Measurements from ENCODE around the gene SCN5A.

The SCN5A gene

DNA sequence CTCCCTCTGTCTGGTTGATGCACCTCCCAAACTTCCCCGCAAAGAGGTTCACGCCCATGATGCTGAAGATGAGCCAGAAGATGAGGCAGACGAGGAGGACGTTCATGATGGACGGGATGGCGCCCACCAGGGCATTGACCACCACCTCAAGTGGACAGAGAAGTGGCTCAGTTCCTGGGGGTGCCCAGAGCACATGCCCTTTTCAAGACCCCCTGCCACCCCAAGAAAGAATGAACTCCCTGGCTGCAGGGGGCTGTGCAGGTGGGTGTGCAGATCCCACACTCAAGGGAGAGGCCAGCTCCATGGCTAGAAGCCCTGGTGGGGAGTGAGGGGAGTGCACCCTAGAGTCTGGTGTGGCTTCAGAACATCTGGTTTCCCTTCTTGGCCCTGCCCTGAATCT lies 89.2 kb downstream of the SCN5A start:
- no peak for DNase-seq (ENCODE audit: low spot score)

DNA sequence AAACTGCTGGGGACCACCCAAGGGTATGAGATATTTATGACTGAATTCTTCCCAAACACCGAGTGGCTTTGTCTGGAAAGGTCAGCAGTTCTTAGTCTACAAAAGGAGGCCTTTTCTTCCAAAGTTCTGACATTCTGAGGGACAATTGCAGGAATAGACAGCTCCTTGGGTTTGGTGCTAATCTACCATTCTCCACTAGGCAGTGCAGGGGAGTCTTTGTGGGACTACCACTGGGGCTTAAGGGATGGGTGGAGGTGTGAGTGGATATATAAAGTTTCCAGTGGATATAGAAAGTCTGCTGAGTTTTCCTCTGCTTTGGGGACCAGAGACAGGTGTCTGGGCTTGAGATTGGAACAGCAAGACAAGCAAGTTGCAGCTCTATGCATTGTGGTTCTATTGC lies 90.6 kb downstream of the SCN5A start:
- DNase-seq (ENCODE audit: low spot score): no peak

DNA sequence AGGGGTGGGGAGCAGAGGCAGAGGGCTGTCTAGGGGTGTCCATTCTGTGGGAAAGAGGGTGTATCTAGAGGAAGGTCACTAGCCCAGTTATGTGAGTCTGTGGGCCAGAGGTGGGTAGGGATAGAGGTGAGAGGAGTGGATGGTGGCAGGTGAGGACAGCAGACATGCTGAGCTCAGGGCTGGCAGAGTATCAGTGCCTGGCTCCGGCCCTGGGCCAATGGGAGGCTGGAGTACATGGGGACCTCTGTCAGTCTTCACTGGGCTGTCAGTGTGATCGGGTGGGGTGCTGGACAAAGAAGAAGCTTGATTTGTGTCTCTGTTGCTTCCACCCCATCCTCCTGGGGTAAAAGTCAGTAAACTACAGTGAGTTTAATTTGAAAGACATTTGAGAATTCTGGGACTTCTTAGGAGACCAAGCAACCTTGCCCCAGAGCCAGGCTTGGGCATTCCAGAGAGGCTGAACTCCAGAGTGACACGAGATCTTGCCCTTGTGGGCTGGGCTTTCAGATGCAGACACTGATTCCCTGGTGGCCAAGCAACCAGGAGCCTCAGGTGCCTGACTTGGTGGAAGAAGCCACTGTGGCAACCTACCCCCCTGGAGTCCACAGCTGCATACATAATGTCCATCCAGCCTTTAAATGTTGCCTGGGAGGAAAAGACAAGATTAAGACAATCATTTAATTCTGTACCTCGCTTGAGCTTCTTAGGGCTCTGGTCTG lies 92.7 kb downstream of the SCN5A start:
- no peak for DNase-seq (ENCODE audit: low spot score)

DNA sequence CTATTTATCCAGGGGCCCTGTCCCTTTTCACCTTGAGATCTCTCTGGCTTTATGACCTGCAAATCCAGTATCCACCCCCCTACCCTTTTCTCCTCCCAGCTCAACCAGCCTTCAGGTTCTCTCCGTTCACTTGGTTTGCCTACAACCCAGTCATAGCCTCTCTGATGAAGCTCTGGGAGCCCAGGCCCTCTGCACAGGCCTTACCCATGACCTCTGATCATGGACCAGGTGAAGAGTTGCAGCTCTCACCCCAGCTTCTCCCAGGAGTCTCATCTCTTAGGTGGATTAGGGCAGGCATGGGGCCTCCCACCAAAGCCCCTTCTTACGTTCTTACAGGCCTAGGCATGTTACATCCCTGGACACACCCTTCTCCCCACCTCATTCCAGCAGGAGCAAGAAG lies 93.6 kb downstream of the SCN5A start:
- DNase-seq (ENCODE audit: low spot score): no peak

DNA sequence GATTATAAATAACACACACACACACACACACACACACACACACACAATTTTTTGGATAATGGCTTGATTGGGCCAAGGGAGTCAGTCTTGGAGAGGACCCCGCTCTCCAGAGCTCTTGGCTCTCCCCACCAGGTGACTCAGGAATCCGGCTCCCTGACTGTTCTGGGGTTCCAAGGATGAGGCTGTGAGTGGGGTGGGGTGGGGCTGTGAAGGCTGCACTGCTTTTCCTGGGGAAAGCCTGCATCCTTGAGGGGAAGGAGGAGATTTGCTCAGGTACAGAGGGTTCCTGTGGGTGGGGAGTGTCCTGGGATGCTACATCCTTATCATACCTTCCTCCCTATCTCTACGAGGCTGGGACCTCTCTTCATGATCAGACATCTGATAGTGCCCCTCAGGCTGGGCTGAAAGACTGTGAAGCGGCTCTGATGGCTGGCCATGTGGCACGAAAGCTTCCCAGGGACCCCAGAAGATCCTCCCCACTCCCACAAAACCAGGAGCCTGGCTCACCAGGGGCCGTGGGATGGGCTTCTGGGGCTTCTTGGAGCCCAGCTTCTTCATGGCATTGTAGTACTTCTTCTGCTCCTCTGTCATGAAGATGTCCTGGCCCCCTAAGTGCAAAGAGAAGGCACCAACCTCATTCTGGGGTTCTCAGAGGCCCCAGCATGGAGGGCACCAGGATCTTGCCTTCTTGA lies 94.2 kb downstream of the SCN5A start:
- DNase-seq (ENCODE audit: low spot score): no peak

DNA sequence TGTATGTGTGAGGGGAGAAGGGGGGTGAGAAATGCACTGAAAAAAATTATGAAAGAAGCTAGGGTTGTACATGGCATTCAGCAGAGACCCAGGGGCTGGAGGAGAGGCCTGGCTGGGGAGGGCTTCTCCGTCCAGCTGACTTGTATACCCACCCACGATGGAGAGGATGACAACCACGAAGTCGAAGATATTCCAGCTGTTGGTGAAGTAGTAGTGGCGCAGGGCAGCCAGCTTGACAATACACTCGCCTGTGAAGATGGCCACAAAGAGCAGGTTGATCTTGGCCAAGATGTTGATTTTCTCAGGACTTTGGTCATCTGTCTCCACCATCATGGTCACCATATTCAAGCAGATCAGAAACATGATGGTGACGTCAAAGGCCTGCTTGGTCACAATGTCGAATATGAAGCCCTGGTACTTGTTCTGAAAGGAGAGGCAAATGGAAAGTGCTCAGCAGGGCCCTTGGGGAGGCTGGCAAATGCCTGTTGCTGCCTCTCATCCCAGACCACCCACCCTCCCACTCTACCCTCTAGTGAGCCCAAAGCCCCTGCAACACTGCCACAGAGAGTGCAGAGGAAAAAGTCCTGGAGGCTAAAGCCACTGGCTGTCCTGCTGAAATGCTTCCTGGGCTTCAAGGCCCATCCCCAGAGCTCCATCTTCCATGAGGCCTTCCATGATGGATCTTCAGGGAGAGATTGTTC lies 95.2 kb downstream of the SCN5A start:
- no peak for DNase-seq (ENCODE audit: low spot score)

DNA sequence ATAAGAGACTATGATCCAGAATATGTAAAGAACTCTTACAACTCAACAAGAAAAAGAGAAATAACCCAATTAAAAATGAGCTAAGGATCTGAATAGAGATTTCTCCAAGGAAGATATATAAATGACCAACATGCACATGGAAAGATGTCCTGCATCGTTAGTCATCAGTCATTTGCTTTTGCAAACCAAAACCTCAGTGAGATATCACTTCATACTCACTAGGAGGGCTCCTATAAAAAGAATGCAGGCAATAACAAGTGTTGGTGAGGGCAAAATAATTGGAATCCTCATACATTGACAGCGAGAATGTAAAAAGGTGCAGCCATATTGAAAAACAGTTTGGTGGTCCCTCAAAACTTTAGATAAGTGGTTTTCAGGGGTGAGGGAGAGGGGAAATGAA lies 96.4 kb downstream of the SCN5A start:
- DNase-seq (ENCODE audit: low spot score): no peak

DNA sequence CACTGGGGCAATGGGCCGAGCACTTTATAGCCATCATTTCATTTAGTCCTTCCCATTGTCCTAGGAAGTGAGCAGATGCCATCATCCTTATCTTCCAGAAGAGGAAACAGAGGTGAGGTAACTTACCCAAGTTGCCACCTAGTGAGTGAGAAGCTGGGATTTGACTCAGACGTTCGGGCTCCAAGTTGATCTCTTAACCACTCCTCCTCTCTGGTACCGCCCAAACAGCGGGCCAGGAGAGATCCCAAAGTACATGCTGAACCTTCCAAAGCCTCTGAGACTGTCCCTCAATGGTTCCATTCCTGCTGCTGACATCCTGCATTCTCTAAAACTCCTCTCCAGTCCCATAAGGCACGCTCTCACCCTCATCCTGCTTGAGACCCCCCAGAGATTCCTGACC lies 97.1 kb downstream of the SCN5A start:
- no peak for DNase-seq (ENCODE audit: low spot score)

DNA sequence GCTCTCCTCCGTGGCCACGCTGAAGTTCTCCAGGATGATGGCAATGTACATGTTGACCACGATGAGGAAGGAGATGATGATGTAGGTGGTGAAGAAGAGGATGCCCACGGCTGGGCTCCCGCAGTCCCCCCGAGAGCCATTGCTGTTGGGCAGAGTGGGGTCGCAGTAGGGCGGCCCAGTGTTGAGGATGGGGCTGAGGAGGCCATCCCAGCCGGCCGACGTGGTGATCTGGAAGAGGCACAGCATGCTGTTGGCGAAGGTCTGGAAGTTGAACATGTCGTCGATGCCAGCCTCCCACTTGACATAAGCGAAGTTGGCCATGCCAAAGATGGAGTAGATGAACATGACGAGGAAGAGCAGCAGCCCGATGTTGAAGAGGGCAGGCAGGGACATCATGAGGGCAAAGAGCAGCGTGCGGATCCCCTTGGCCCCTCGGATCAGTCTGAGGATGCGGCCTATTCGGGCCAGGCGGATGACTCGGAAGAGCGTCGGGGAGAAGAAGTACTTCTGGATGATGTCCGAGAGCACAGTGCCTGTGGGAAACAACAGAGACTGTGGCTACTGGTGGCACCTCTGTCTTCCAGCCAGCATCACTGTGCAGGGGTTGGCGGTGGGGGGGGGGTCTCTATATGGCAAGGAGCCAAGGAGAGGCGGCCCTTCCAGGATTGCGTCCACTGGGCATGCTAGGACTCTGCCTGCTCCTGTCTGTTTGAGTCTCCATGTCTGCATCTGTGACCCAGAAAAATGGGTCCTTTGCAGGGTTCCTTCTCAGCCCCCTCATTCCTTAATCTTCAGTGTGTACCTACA lies 98.3 kb downstream of the SCN5A start:
- DNase-seq (ENCODE audit: low spot score): no peak

DNA sequence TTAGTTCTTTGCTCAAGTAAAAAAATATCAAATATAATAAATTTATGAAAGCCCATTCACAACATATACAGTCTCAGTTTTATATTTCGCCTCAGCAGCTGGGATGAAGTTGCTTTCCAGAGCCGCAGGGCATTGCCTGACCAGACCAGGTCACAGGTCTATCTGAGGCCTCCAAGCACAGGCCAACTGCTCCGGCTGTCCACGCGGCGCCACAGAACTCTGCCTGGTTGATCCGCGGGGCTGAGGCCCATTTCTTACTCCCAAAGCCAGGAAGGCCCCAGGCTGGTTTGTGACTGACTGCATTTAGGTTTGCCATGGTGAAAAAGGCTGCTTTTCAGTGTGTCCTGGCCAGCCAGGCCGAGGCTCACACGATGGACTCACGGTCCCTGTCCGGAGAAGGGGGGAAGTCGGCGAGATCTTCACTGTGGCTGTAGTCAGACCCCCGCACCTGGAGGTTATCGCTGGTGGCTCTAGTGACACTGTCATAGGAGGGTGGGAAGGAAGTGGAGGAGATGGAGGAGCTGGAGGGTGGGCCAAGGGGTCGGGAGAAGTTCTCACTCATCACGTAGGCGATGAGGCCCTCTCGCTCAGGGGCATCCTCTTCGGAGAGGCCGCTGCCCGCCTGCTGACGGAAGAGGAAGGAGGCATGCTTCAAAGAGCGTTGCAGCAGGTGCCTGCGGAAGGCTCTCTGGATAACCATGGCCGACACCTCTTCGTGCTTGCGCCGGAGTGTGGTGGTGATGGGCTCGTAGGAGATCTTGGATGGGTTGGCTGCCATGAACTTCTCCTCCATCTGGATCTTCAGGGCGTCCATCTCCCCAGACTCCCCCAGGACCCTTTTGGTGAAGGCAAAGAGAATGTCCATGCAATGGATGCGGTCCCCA lies 99.3 kb downstream of the SCN5A start:
- DNase-seq (ENCODE audit: low spot score): no peak

DNA sequence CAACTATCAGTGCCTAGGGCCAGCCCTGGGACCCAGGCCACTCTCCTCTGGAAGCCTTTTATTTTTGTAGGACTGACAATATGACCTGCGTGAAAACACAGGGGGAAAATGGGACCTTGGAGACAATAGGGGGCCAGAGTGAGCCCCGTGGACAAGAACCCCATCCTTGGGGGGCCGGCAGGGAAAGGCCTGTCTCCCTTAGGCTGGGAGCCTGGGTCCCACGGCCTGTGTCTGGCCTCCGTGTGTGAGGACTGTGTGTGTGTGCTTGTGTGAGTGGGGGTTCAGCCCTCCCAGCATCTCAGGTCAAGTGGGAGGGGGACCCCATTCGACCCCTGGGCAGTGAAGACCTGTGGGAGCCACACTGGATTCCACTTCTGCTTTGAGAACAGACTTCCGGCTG lies 100.0 kb downstream of the SCN5A start:
- DNase-seq (ENCODE audit: low spot score): no peak

DNA sequence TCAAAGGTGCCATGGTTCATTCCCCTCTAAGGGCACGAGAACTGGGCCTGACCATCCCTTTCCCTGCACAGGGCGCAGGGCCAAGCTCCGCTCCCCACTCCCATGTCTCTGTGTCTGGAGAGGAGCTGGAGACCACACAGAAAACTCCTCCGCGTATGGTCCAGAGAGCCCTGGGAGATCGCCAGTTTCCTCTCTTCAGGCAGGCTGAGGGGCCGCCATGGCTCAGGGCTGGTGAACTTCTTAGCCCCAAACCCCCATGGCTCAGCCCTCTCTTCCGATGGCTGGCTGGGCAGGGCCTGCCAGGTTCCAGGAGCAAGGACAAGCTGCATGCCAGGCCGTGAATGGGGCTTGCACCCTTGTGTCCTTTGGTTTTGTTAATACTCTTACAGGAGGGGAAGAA lies 100.4 kb downstream of the SCN5A start:
- no peak for DNase-seq (ENCODE audit: low spot score)

DNA sequence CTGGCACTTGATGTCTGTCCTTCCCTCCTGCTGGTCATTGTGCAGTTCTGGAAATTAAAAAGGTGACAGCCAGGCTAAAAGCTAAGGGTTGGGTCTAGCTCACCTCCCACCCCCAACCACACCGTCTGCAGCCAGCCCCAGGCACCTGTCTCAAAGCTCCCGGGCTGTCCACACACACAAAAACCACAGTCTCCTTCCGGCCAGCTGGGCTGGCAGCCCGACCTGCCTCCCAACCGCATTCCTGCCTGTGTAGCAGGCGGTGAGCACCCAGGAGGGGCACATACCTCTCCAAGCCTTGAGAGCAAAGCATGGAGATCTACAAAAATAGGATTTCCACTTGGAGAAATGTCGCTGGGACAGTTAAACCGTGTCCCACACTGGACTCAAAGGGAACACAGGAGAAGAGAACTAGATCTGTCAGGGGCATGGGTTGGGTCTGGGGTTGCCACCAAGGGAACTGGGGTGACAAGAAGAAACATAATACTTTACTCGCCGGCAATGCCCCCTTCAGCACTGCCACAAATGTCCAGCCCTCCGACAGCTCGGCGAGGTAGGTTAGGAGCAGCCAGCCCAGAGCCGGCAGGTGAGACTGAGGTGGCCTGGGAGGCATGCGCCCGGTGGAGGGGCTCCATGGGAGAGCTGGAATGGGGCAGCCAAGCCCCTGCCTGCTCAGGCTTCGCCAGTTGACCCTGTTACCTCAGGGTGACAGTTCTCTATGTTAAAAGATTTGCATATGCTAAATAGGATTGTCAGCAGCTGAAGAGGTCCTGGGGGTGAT lies 101.1 kb downstream of the SCN5A start:
- no peak for DNase-seq (ENCODE audit: low spot score)

DNA sequence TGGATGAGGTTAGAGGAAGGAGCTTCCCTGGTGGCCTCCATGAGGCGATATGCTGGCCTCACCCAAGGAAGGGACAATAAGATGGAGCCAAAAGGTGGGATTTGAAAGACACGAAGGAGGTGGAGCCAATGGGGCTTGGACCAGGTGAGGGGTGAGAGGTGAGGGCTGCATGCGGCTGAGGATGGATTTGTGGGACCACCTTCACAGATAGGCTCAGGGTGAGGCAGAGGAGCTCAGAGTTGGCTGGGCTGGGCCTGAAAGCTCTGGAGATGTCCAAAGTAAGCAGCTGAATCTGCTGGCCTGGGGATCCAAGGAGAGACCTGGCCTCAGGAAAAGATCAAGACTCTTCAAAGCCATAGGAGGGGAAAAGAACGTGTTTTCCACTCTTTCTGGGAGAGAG lies 103.5 kb downstream of the SCN5A start:
- DNase-seq (ENCODE audit: low spot score): no peak

DNA sequence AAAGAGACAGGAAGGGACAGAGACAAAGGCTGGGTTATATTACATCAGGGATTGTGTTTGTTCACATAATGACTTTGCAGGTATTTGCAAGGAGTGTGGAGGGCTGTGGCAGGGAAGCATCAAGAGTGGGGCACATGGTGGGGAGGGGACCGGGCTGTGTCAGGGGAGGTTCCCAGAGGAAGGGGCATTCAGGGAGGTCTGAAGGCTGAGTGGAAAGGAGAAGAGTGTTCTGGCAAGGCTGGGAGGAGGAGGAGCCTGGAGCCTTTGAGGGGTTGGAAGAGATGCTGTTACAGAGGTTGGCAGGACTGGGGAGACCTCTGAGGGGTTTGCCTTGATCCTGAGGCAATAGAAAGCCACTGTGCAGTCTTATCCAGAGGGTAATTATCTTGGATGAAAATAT lies 103.9 kb downstream of the SCN5A start:
- DNase-seq (ENCODE audit: low spot score): no peak

DNA sequence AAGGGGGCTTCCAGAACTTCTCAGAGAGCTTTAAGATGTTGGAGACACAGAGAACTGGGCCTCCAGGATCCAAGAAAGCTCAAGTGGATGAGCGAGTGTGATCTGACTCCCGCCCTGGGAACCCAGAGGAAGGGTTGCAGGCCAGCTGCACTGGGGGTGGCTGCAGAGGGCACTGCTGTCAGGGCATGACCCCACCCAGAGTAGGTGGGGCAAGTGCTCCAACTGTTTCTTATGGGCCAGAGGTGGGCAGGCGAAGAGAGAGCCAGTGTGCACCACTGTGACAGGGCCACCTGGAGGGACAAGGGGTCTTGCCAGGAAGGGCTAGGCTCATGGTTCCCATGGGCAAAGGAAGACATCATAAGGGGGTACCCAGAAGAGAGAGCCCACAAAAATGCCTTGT lies 104.6 kb downstream of the SCN5A start:
- no peak for DNase-seq (ENCODE audit: low spot score)

DNA sequence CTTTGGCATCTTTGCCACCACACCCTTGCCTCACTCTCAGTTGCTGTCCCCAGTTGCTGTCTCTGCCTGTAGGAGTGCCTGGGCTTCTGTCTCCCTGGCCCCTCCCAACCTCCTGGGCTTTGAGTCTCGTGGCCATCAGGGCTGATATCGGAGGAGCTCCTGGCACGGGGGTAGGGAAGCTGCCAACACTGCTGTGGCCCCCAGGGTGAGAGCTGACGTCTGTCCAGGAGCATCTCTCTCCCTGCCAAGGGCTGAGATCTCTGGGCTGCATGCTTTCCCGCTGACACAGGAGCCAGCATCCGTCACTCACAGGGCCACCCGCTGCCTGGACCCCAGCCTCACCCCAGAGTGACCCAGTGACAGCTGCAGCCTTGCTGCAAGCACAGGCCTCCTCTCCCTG lies 105.9 kb downstream of the SCN5A start:
- no peak for DNase-seq (ENCODE audit: low spot score)

DNA sequence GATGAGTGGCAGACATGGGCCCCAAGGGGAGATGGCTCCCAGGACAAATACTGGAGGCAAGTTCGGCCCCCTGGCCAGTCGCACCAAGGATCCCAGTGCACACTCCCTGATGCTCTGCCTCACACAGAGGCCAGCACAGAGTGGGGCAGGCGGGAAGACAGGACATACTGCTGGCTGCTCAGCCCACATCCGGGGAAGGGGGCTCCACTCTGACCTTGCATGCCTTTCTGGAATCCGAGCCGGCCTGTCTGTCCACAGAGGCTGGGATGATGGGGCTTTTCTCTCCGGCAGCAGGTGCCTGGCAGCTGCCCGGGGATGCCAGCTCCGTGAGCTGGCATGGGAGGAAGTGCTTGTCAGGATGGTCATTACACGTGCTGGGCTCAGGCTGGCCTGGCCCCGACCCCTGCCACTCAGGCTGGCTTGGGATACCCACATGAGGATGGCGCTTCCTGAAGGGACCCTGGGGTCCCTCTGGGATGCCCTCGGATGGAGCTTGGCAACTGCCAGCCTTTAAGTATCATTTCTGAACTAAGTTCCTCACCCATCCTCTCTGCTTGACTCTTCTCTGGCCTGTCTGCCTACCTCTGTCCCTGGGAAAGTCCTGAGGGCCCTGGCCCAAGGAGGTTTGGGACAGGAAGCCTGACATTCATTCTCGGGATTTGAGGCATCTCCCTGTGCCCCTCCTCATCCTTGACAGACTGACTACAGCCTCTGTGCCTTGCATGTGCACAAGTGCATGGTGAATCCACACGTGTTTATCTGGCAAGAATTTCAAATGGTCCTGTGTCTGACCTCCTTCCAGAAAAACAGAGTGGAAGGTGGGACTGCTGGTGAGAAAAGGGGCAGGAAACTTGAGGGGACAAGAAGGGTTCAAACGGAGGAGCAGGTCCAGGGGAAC lies 106.8 kb downstream of the SCN5A start:
- no peak for DNase-seq (ENCODE audit: low spot score)

DNA sequence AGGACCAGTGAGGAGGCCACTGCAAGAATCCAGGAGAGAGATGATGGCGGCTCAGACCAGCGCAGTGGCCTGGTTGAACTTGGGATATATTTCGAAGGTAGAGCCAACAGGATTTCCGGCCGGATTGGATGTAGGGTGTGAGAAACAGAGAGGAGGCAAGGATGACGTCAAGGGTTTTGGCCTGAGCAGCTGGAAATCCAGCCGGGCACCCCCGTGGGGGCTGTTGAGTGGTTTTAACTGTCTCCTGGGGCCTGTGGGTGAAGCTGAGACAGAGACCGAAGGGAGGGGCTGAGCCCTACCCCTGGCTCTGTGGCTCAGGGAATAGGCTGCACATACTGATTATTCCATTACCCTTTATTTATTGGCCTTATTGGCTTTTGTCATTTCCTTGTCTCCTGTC lies 107.7 kb downstream of the SCN5A start:
- no peak for DNase-seq (ENCODE audit: low spot score)
